SIG-M5 treated with dmso at 0.1 percent for 504 hours (cell line): ENCODE measurements around the gene PTCD1.

Experiments
- DNase-seq: peaks from one replicate; lab custom pipeline; 2025; ENCODE audit not compliant: unreplicated experiment; lab: John Stamatoyannopoulos, UW

PTCD1 gene

GRCh38 chr7:99438573-99439480 lies at the start of gene PTCD1, which contains the start of gene CPSF4:
Gene PTCD1 (minus strand): TSS chr7:99438798. CDS start chr7:99435242, 3,556 bp downstream.
Gene CPSF4 (plus strand): TSS chr7:99438943. CDS start chr7:99439083, 140 bp downstream.
- DNase-seq = peak; percentile 91

DNA sequence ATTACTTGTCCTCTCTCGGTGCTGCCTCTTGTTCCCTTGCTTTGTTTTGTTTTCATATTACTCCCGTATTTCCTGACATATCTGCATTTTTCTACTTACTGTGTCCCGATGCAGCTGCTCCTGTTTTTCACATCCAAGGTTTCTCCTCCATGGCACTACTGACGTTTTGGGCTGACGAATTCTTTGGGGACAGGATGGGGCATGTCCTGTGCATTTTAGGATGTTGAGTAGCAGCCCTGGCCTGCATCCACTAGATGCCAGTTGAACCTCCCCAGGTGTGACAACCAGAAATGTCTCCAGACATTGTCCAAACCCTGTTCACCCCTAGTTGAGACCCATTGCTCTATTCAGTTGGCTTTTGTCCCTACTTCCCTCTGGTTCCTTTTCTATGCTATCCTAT lies 46.5 kb upstream of the PTCD1 start:
- no peak for DNase-seq

GRCh38 chr7:99478464-99479440 lies 40.2 kb upstream of the PTCD1 start:
- DNase-seq = no peak

- no peak for DNase-seq
These were observed 37.5 kb upstream of the PTCD1 start for GRCh38 chr7:99476107-99476506.

DNA sequence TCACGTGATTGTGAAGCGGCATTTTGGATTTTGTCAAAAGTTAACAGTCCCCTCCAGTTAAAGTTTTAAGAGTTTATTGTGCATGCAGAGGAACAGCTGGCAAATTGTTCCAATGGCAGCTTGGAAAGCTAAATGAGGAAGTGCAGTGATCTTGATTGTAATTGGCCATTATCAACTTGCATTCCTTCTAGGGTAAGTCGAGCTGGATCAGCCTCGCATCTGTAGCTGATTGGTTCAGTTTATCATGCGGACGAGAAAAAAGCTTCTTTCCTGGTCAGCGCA lies 34.7 kb upstream of the PTCD1 start:
- peak; percentile 88 for DNase-seq

DNA sequence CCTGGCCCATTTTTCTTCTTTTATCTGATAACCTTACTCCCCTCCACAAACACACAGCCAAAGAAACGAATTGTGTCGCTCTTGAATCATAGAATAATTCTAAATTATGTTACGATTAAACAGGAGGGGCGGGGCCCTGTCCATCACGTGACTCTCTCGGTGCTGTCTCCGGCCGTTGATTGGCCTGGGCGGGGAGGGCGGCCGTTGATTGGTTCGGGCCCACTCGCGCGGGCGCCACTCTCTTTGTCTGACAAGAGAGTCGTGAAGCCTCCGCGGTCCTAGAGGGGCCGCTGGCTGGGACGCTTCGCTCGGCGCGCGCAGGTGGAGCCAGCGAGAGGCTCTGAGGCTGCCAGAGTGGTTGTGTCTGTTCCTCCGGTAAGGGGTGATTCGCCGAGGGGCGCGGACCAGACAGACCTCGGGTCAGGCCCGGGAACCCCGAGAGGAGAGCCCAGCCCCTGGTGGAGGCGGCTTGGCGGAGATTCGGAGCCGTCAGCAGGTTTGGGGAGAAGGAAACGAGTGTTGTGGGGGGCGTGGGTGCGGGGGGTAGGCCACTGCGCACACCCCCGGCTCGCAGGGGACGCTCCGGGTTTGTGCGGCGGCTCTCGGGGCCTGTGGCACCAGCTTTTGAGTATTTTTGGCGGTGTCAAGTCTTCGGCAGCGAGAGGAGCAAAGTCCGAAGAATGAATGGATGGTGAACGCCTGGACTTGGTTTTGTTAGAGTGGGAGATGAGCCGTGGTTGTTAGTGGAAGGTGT lies 34.1 kb upstream of the PTCD1 start, which contains the start of gene ZNF789:
Gene ZNF789 (plus strand): TSS at position 330 of the 754 bp plus-strand sequence. CDS start 3,567 bp downstream, outside the sequence.
- DNase-seq = peak; percentile 92

DNA sequence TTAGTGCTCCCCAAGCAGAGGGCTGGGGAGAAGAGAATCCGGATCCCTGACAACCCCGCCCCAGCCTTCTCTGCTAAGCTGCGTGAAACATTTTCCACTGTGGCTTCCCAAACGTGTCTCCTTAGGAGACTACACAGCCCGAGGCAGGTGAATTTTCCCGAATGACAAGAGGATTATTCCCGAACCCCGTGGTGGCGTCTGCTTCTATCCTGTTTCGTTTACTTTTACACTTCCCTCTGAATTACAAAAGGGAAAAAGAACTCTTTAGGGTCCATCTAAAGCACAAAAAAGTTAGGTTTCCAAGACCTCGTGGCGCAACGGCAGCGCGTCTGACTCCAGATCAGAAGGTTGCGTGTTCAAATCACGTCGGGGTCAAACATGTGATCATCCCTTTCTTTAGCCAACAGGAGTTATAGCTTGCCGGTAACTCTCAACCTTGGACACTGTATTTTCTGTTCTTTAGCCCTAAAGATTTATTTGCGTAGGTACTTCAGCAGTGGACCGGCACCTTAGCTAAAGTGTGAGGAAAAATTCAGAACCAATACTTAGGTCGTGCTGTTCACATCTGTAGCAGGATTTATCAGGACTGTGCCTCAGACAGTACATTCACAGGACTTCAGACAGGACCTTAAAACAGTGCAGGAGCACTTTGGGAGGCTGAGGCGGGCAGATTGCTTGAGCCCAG lies 30.9 kb upstream of the PTCD1 start:
- DNase-seq = no peak

- no peak for DNase-seq
These were observed 29.8 kb upstream of the PTCD1 start for GRCh38 chr7:99468336-99468918.

GRCh38 chr7:99465421-99465768 lies 26.8 kb upstream of the PTCD1 start:
- no peak for DNase-seq

DNA sequence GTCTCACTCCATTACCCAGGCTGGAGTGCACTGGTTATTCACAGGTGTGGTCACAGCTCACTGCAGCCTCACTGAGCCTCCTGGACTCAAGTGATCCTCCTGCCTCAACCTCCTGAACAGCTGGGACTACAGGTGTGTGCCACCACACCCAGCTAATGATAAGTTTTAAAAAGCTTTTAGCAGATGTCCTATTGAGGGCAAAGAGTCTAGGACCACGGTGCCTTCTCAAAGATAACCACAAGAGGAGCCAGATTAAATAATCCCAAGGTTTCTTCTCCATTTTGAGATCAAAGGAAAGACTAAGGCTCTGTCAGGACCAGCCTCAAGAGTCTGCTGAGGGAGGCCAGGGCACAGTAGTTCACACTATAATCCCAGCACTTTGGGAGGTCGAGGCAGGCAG lies 22.6 kb upstream of the PTCD1 start:
- no peak for DNase-seq

DNA sequence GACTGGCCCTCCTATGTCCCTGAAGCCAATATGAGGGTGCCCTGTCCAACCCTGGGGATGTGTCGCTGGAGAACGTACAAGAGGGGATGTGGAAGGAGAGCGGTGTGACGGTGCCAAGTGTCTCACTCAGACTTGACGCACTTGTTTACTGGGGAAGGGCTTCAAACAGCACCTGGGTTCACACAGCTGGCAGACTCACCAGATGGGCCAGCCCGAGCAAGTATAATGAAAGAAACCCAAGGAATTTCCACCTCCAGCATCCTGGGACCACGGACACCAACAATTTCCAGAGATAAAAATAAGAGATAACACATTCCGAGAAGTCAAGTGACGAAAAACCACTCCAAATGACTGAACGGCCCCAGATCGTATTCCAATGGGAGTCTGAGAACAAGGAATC lies 22.1 kb upstream of the PTCD1 start:
- no peak for DNase-seq

DNA sequence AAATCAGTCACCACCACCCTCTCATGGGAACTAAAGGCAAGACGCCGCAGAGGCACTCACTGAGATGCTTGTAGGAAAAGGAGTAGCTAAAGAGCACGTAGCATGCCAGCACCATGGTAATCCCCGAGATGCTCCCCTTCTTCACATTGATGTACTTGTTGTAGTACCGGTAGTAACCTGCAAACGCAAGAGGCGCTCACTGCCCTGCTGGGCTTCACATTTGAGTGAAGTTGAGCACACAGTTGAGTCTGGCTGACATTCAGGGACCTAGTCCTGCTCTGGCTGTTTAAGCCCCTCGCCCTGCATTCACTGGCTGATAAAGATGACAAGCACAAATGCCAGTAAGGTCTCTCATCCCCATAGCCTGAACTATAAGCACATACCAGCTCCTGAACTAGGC lies 20.5 kb upstream of the PTCD1 start:
- DNase-seq = peak; percentile 58

- no peak for DNase-seq
These were observed 19.3 kb upstream of the PTCD1 start for GRCh38 chr7:99457650-99458493.

DNA sequence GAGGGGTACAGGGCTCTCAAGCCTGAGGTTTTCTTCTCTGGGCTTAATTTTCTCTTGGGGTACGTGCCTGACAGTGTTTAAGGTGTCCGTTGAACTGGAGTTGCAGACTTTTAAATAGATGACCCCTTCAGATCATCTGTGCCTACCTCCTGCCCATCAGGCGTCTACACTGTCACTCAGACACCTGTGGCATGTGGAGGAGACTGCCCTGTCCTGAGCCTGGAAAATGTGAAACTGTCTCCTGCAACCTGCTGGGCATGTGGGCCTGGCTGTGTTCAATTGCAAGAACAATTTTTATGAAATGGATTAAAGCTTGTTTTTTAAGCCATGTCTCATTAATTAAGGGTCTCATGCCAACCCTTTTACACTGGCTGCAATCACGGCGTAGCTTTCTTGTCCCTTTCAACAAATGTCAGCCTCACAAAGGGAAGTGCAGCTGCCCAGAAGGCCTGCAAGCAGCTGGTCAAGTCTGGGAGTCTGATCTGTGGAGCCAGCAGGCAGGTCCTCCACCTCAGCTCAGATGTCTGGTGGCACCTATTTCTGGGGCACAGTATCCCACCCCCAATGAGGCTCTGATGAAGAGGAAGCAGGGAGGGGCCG lies 18.6 kb upstream of the PTCD1 start:
- no peak for DNase-seq

DNA sequence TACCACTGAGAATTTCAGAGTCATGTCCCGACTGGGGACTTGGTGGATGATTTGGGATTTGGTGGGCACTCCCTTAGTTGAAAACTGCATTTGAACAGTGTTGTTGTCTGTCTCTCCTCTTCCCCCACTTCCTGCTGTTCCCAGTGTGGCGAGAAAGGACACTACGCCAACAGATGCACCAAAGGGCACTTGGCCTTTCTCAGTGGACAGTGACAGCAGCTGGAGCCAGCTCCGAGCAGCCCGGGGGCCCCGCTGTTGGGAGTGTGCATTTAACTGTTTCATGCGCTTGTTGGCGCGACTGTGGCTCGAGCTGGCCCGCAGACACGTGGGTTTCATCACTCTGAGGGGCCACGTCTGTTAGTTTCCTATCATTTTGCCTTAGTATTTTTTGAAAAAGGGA lies 17.7 kb upstream of the PTCD1 start:
- no peak for DNase-seq

- DNase-seq = no peak
These were observed 17.3 kb upstream of the PTCD1 start for GRCh38 chr7:99455874-99456273.

DNA sequence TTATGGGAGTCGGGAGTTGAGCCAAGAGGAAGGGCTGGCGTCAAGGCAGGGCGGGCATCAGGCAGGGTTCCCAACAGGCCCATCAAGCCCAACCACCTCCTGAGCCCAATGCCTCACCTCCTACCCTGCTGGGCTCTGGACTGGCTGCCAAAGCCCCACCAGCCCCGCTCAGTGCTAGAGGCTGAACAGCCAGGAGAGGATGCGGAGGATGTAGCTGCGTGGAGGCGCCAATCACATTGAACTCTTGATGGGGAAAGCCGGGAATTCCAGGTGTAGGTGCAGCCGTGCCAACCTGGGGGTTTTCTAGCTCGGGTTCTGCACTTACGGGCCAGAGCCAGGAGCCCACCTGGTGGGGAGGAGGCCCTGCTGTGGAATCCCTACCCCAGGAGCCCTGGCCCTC lies 14.5 kb upstream of the PTCD1 start:
- no peak for DNase-seq

- DNase-seq = no peak
These were observed 13.9 kb upstream of the PTCD1 start for GRCh38 chr7:99452541-99452940.

DNA sequence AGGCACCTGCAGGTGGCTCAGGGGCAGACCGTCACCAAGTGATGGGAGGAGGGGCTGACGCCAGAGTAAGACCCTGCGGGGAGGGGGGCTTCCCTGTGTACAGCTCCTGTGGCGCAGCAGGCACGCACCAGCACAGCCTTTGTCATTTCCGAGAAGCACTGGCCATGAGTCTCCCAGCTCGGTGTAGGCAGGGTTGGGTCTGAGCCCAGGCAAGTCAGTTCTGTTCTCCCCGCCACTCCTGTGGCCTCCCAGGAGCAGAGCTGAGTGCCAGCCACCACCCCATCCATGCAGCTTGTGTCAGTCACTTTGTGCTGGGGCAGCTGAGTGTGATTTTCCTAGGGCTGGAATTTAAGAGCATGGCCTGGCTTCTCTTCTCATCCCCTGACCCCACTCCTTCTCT lies 13.3 kb upstream of the PTCD1 start:
- no peak for DNase-seq
